GM12874 (cell line): ENCODE measurements around the gene PHF2.

Source experiments
- CTCF ChIP-seq: IDR thresholded peaks from 2 replicates; pipeline ENCODE4 v1.5.1; 2011; ENCODE audit warnings: low read depth, mild to moderate bottlenecking, control low read depth, low read length, moderate library complexity; ENCODE audit not compliant: insufficient read depth

PHF2 gene

GRCh38 chr9:93557366-93558137 lies 18.8 kb upstream of the PHF2 start:
- TF ChIP-seq CTCF = no peak

- TF ChIP-seq CTCF = no peak
Measured at GRCh38 chr9:93558503-93558902, 17.9 kb upstream of the PHF2 start.

- no peak for TF ChIP-seq CTCF
Measured at GRCh38 chr9:93560991-93561390, 15.4 kb upstream of the PHF2 start.

GRCh38 chr9:93562157-93562556 lies 14.2 kb upstream of the PHF2 start:
- no peak for TF ChIP-seq CTCF

GRCh38 chr9:93565089-93565488 lies 11.3 kb upstream of the PHF2 start:
- TF ChIP-seq CTCF = no peak

- peak; percentile 92 for TF ChIP-seq CTCF
Measured at GRCh38 chr9:93566408-93567270, 9.7 kb upstream of the PHF2 start.

GRCh38 chr9:93567271-93567959 lies 9.0 kb upstream of the PHF2 start:
- TF ChIP-seq CTCF = no peak
